Gastroesophageal sphincter (tissue), 4 donors: ENCODE measurements around the gene CENPK. TPM values are rescaled to one million over a fixed set of nuclear protein-coding genes. Genes with fewer than 3 reads are reported as not detected.
"Not testable (repeated sequence)": the region's sequence is repeated elsewhere in the genome, so short reads cannot be mapped to it uniquely, and the experiment has no call there.

Experiments
- ATAC-seq: fragments of 150-250 bp; one replicate; pipeline ENCODE4 v1.9.1; 2016; ENCODE audit warnings: mild to moderate bottlenecking, moderate library complexity
- H3K27ac ChIP-seq, 4 donors: fragments of 200-600 bp; sonication (generic) in 3 of 4; 1 replicate in 3 of 4; 2 replicates in 1 of 4; pipeline ENCODE4 v1.5.1; 2016 to 2019
- H3K27me3 ChIP-seq: fragments of 200-600 bp; sonication (generic); one replicate; pipeline ENCODE4 v1.5.1; 2019
- H3K36me3 ChIP-seq, 2 donors: fragments of 200-600 bp; sonication (generic); one replicate each; pipeline ENCODE4 v1.5.1; 2019; ENCODE audit warnings: control low read depth in 1 of 2
- H3K4me1 ChIP-seq, 3 donors: fragments of 200-600 bp; sonication (generic); 1 replicate in 2 of 3; 2 replicates in 1 of 3; pipeline ENCODE4 v1.5.1; 2016 to 2019; ENCODE audit warnings: control low read depth in 2 of 3
- H3K4me3 ChIP-seq, 2 donors: fragments of 200-600 bp; sonication (generic); one replicate each; pipeline ENCODE4 v1.5.1; 2019; ENCODE audit warnings: mild to moderate bottlenecking in 1 of 2, moderate library complexity in 1 of 2
- H3K9me3 ChIP-seq, 3 donors: fragments of 200-600 bp; sonication (generic); one replicate each; pipeline ENCODE4 v1.5.1; 2017 to 2019; ENCODE audit warnings: control low read depth in 2 of 3
- CTCF ChIP-seq, 4 experiments: fragments of 200-600 bp in 2 of 4; fragments of 450-650 bp in 2 of 4; sonication (generic) in 1 of 4; IDR thresholded peaks; one replicate each; pipeline ENCODE4 v1.5.1; 2017 to 2019; ENCODE audit warnings: antibody characterized with exemption in 4 of 4, mild to moderate bottlenecking in 2 of 4, moderate library complexity in 2 of 4
- EP300 ChIP-seq: sonication (generic); formaldehyde crosslinking; IDR thresholded peaks from one replicate; pipeline ENCODE4 v1.6.1; 2017; ENCODE audit warnings: antibody characterized with exemption, mild to moderate bottlenecking
- POLR2A ChIP-seq, 2 donors: fragments of 450-650 bp; IDR thresholded peaks; one replicate each; pipeline ENCODE4 v1.6.1; 2017; ENCODE audit warnings: antibody characterized with exemption in 2 of 2, mild to moderate bottlenecking in 2 of 2, moderate library complexity in 1 of 2
- POLR2AphosphoS5 ChIP-seq: sonication (generic); formaldehyde crosslinking; IDR thresholded peaks from one replicate; pipeline ENCODE4 v1.6.1; 2017; ENCODE audit warnings: antibody characterized with exemption
- WGBS, 2 donors: methylation state at CpG; one replicate each; pipeline ENCODE4 v1.1.5; 2018; ENCODE audit warnings: low coverage in 1 of 2; 5-methylcytosine and 5-hydroxymethylcytosine counted together
- total RNA-seq, 4 donors: library from RNA; depleted of rRNA; stranded (reverse); fragments of >200 nt; gene quantifications; one replicate each; pipeline ENCODE4 v1.1.0, GENCODE V29; 2016

The CENPK gene
- total RNA-seq, 4 donors from 2014 or later = 0.45 to 0.81 TPM; not detected in 2

DNA sequence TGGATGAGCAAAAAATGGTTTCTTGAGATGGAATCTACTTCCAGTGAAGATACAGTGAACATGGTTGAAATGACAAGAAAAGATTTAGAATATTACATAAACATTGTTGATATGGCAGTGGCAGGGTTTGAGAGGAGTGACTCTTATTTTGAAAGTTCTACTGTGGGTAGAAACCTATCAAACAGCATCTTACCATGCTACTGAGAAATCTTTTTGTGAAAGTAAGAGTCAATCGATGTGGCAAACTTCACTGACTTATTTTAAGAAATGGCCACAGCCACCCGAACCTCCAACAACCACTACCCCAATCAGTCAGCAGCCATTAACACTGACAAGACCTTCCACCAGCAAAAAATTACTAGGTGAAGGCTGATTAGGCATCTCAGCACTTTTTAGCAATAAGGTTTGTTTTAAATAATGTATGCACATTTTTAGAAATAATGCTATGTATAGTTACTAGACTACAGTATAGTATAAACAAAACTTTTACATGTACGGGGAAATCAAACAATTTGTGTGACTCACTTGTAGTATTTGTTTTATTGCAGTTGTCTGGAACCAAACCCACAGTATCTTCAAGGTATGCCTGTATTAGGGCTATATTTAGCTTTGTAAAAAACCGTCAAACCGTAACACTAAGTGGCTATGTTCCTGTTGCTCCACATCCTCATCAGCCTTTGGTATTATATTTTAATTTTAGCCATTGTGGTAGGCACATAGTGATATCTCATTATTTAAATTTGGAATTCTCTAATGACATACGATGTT is 50.6 kb downstream of the CENPK start:
- WGBS, 2 donors = 73 to 76% methylated on average over 6 of the region's 6 CpGs
- TF ChIP-seq POLR2A (IDR thresholded peaks at IDR 0.05) (no peak), CTCF (IDR thresholded peaks at IDR 0.05) (no peak), EP300 (no peak), POLR2AphosphoS5 (no peak)
- Histone ChIP-seq H3K4me1 (no peaks in the 10 kb centered on the region), H3K36me3 (no peaks in the 10 kb centered on the region), H3K9me3 (no peaks in the 10 kb centered on the region), H3K27me3 (no peaks in the 10 kb centered on the region), H3K27ac (no peak overlapping the region), H3K4me3 (no peak overlapping the region)
- ATAC-seq = no peak

- Histone ChIP-seq H3K36me3 (no peaks in the 10 kb centered on the region), H3K27me3 (no peaks in the 10 kb centered on the region), H3K27ac (no peak overlapping the region), H3K4me1 (no peaks in the 10 kb centered on the region), H3K4me3 (no peak overlapping the region), H3K9me3 (no peaks in the 10 kb centered on the region)
- WGBS, 2 donors = 78 to 96% methylated on average over 2 of the region's 2 CpGs
- no peak for TF ChIP-seq POLR2A (IDR thresholded peaks at IDR 0.05)
- no peak for TF ChIP-seq CTCF (IDR thresholded peaks at IDR 0.05)
- no peak for TF ChIP-seq EP300
- no peak for ATAC-seq
Measured at GRCh38 chr5:65508978-65509377, 54.0 kb downstream of the CENPK start.

DNA sequence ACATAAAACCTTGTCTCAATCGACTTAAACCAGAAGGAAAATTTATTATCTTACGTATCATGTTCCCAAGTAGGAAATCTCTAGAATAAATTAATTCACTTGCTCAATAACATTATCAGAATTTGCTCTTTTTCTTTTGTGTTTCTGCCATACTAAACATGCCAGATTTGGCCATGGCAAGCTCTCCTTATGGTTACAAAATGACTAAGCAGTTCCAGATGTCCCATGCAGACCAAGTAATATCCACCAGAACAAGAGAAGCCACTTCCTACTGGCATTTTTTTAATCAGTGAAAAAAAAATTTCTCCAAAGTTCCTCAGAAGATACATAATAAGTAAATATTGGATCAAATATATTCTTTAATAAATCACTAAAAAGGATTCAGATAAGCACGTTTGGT is 56.0 kb downstream of the CENPK start:
- Histone ChIP-seq H3K36me3 (no peaks in the 10 kb centered on the region), H3K4me3 (no peak overlapping the region), H3K27ac (no peak overlapping the region), H3K9me3 (no peaks in the 10 kb centered on the region), H3K4me1 (no peaks in the 10 kb centered on the region), H3K27me3 (no peaks in the 10 kb centered on the region)
- TF ChIP-seq POLR2A (IDR thresholded peaks at IDR 0.05) = no peak
- TF ChIP-seq EP300 = no peak
- no peak for TF ChIP-seq CTCF (IDR thresholded peaks at IDR 0.05)
- TF ChIP-seq POLR2AphosphoS5 = no peak
- ATAC-seq = no peak
- WGBS, 2 donors = 63 to 83% methylated on average over 3 of the region's 3 CpGs

GRCh38 chr5:65489119-65489518 is 73.8 kb downstream of the CENPK start:
- H3K27me3 ChIP-seq = no peaks in the 10 kb centered on the region
- WGBS, 2 donors = 96 to 100% methylated on average over 3 to 4 of the region's 4 CpGs
- H3K4me3 ChIP-seq = no peak overlapping the region
- H3K36me3 ChIP-seq = no peaks in the 10 kb centered on the region
- ATAC-seq = no peak
- no peaks in the 10 kb centered on the region for H3K4me1 ChIP-seq
- H3K27ac ChIP-seq = no peak overlapping the region
- no peak for TF ChIP-seq EP300
- TF ChIP-seq POLR2AphosphoS5 = no peak
- TF ChIP-seq POLR2A (IDR thresholded peaks at IDR 0.05) = no peak
- TF ChIP-seq CTCF (IDR thresholded peaks at IDR 0.05) = no peak
- no peaks in the 10 kb centered on the region for H3K9me3 ChIP-seq

GRCh38 chr5:65488038-65488687 is 74.8 kb downstream of the CENPK start:
- H3K4me3 ChIP-seq, H3K9me3 ChIP-seq, H3K36me3 ChIP-seq, H3K27me3 ChIP-seq, H3K27ac ChIP-seq, H3K4me1 ChIP-seq, ATAC-seq: not testable (repeated sequence)
- WGBS, 2 donors = 78 to 87% methylated on average over 3 to 4 of the region's 7 CpGs

DNA sequence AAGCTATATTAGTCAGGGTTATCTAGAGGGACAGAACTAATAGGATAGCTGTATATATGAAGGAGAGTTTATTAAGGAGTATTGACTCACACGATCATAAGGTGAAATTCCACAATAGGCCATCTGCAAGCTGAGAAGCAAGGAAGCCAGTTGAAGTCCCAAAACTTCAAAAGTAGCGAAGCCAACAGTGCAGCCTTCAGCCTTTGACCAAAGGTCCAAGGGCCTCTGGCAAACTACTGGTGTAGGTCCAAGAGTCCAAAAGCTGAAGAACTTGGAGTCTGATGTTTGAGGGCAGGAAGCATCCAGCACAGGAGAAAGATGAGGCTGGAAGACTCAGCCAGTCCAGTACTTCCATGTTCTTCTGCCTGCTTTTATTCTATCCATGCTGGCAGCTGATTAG is 76.2 kb downstream of the CENPK start:
- not testable (repeated sequence) for H3K4me3 ChIP-seq, H3K9me3 ChIP-seq, H3K4me1 ChIP-seq, H3K36me3 ChIP-seq, ATAC-seq, H3K27me3 ChIP-seq, H3K27ac ChIP-seq
- WGBS, 2 donors = 88 to 100% methylated on average over 2 of the region's 2 CpGs
